Activated naive CD8-positive, alpha-beta T cell (primary cell): ENCODE measurements around the gene BLOC1S5.
"Not testable (repeated sequence)": the region's sequence is repeated elsewhere in the genome, so short reads cannot be mapped to it uniquely, and the experiment has no call there.

Experiments used
- H3K27ac Mint-ChIP-seq: one replicate; pipeline ENCODE4 v1.8.0; 2021; ENCODE audit warnings: mixed read lengths
- H3K27me3 Mint-ChIP-seq: one replicate; pipeline ENCODE4 v1.8.0; 2021; ENCODE audit warnings: mixed read lengths
- H3K36me3 Mint-ChIP-seq: one replicate; pipeline ENCODE4 v1.8.0; 2021; ENCODE audit warnings: mixed read lengths
- H3K4me1 Mint-ChIP-seq: one replicate; pipeline ENCODE4 v1.8.0; 2021; ENCODE audit warnings: low read depth, mixed read lengths
- H3K4me3 Mint-ChIP-seq: one replicate; pipeline ENCODE4 v1.8.0; 2021; ENCODE audit warnings: mild to moderate bottlenecking, mixed read lengths
- H3K9me3 Mint-ChIP-seq: one replicate; pipeline ENCODE4 v1.8.0; 2021; ENCODE audit warnings: low read depth, mixed read lengths

The BLOC1S5 gene

GRCh38 chr6:8069631-8070284, 5.6 kb upstream of the BLOC1S5 start:
- H3K27ac Mint-ChIP-seq: no peak overlapping the region
- H3K4me1 Mint-ChIP-seq: peaks cover 19% of the 10 kb centered on the region
- H3K4me3 Mint-ChIP-seq: no peak overlapping the region
- peaks cover 7% of the 10 kb centered on the region for H3K36me3 Mint-ChIP-seq
- no peaks in the 10 kb centered on the region for H3K9me3 Mint-ChIP-seq
- no peaks in the 10 kb centered on the region for H3K27me3 Mint-ChIP-seq

- H3K27ac Mint-ChIP-seq: no peak overlapping the region
- no peaks in the 10 kb centered on the region for H3K27me3 Mint-ChIP-seq
- H3K4me1 Mint-ChIP-seq: peaks cover 17% of the 10 kb centered on the region
- no peak overlapping the region for H3K4me3 Mint-ChIP-seq
- peaks cover 3% of the 10 kb centered on the region for H3K36me3 Mint-ChIP-seq
- H3K9me3 Mint-ChIP-seq: no peaks in the 10 kb centered on the region
Measured at GRCh38 chr6:8069151-8069550, 5.0 kb upstream of the BLOC1S5 start.

- Mint-ChIP-seq H3K4me3 (no peak overlapping the region), H3K4me1 (peaks cover 22% of the 10 kb centered on the region), H3K27me3 (no peaks in the 10 kb centered on the region), H3K9me3 (no peaks in the 10 kb centered on the region), H3K36me3 (peaks cover 3% of the 10 kb centered on the region), H3K27ac (peak overlapping the region; percentile 95)
Measured at GRCh38 chr6:8066108-8066507, 1.9 kb upstream of the BLOC1S5 start.

- H3K4me1 Mint-ChIP-seq: peaks cover 22% of the 10 kb centered on the region
- H3K27me3 Mint-ChIP-seq: no peaks in the 10 kb centered on the region
- H3K27ac Mint-ChIP-seq: peak overlapping the region; percentile 95
- H3K9me3 Mint-ChIP-seq: no peaks in the 10 kb centered on the region
- peak overlapping the region; percentile 95 for H3K4me3 Mint-ChIP-seq
- peaks cover 3% of the 10 kb centered on the region for H3K36me3 Mint-ChIP-seq
Measured at GRCh38 chr6:8065519-8065911, 1.3 kb upstream of the BLOC1S5 start.

GRCh38 chr6:8064638-8065518, 689 bp upstream of the BLOC1S5 start:
- H3K4me3 Mint-ChIP-seq: peak overlapping the region; percentile 95
- peaks cover 22% of the 10 kb centered on the region for H3K4me1 Mint-ChIP-seq
- peaks cover 3% of the 10 kb centered on the region for H3K36me3 Mint-ChIP-seq
- H3K27me3 Mint-ChIP-seq: no peaks in the 10 kb centered on the region
- no peaks in the 10 kb centered on the region for H3K9me3 Mint-ChIP-seq
- peak overlapping the region; percentile 95 for H3K27ac Mint-ChIP-seq

- Mint-ChIP-seq H3K4me3 (no peak overlapping the region), H3K36me3 (peaks cover 8% of the 10 kb centered on the region), H3K27ac (no peak overlapping the region), H3K9me3 (no peaks in the 10 kb centered on the region), H3K27me3 (no peaks in the 10 kb centered on the region), H3K4me1 (peaks cover 22% of the 10 kb centered on the region)
Measured at GRCh38 chr6:8061736-8062135, 2.5 kb downstream of the BLOC1S5 start.

- peaks cover 9% of the 10 kb centered on the region for H3K36me3 Mint-ChIP-seq
Measured at GRCh38 chr6:8060346-8060745, 3.8 kb downstream of the BLOC1S5 start.

GRCh38 chr6:8059129-8059528, 5.1 kb downstream of the BLOC1S5 start:
- no peak overlapping the region for H3K4me3 Mint-ChIP-seq
- no peak overlapping the region for H3K27ac Mint-ChIP-seq
- H3K4me1 Mint-ChIP-seq: peaks cover 6% of the 10 kb centered on the region
- H3K9me3 Mint-ChIP-seq: no peaks in the 10 kb centered on the region
- H3K27me3 Mint-ChIP-seq: no peaks in the 10 kb centered on the region
- peaks cover 10% of the 10 kb centered on the region for H3K36me3 Mint-ChIP-seq

More at GRCh38 chr6:8060346-8060745, 3.8 kb downstream of the BLOC1S5 start:
- H3K4me3 Mint-ChIP-seq: no peak overlapping the region
- no peak overlapping the region for H3K27ac Mint-ChIP-seq
- H3K27me3 Mint-ChIP-seq: no peaks in the 10 kb centered on the region
- peaks cover 15% of the 10 kb centered on the region for H3K4me1 Mint-ChIP-seq
- no peaks in the 10 kb centered on the region for H3K9me3 Mint-ChIP-seq

GRCh38 chr6:8057793-8058192, 6.4 kb downstream of the BLOC1S5 start:
- Mint-ChIP-seq H3K27ac (no peak overlapping the region), H3K36me3 (peaks cover 13% of the 10 kb centered on the region), H3K4me1 (peaks cover 3% of the 10 kb centered on the region), H3K4me3 (no peak overlapping the region), H3K9me3 (no peaks in the 10 kb centered on the region), H3K27me3 (no peaks in the 10 kb centered on the region)

GRCh38 chr6:8057263-8057662, 6.9 kb downstream of the BLOC1S5 start:
- H3K4me1 Mint-ChIP-seq: peaks cover 3% of the 10 kb centered on the region
- no peak overlapping the region for H3K4me3 Mint-ChIP-seq
- no peaks in the 10 kb centered on the region for H3K9me3 Mint-ChIP-seq
- no peak overlapping the region for H3K27ac Mint-ChIP-seq
- no peaks in the 10 kb centered on the region for H3K27me3 Mint-ChIP-seq
- H3K36me3 Mint-ChIP-seq: peaks cover 14% of the 10 kb centered on the region

GRCh38 chr6:8054276-8054675, 9.9 kb downstream of the BLOC1S5 start:
- Mint-ChIP-seq H3K27me3 (no peaks in the 10 kb centered on the region), H3K9me3 (no peaks in the 10 kb centered on the region), H3K27ac (no peak overlapping the region), H3K4me1 (peaks cover 3% of the 10 kb centered on the region), H3K4me3 (no peak overlapping the region), H3K36me3 (peaks cover 21% of the 10 kb centered on the region)

- Mint-ChIP-seq H3K4me3 (no peak overlapping the region), H3K4me1 (no peaks in the 10 kb centered on the region), H3K36me3 (peaks cover 35% of the 10 kb centered on the region), H3K27ac (no peak overlapping the region), H3K27me3 (no peaks in the 10 kb centered on the region), H3K9me3 (peaks cover 11% of the 10 kb centered on the region)
Measured at GRCh38 chr6:8047541-8048292, 16.5 kb downstream of the BLOC1S5 start.

GRCh38 chr6:8045769-8046168, 18.4 kb downstream of the BLOC1S5 start:
- not testable (repeated sequence) for H3K4me3 Mint-ChIP-seq, H3K27ac Mint-ChIP-seq, H3K27me3 Mint-ChIP-seq, H3K4me1 Mint-ChIP-seq
- H3K9me3 Mint-ChIP-seq: peaks cover 11% of the 10 kb centered on the region
- H3K36me3 Mint-ChIP-seq: peaks cover 33% of the 10 kb centered on the region

GRCh38 chr6:8043221-8043620, 21.0 kb downstream of the BLOC1S5 start:
- no peaks in the 10 kb centered on the region for H3K27me3 Mint-ChIP-seq
- no peaks in the 10 kb centered on the region for H3K4me1 Mint-ChIP-seq
- no peak overlapping the region for H3K27ac Mint-ChIP-seq
- no peak overlapping the region for H3K4me3 Mint-ChIP-seq
- peaks cover 41% of the 10 kb centered on the region for H3K36me3 Mint-ChIP-seq
- H3K9me3 Mint-ChIP-seq: peaks cover 16% of the 10 kb centered on the region
